Activated T-cell treated with anti-CD3 and anti-CD28 coated beads, Interleukin-2, amount 50 U/mL, for 72 hours (primary cell): ENCODE data around the gene CRY1. TPM values are rescaled to one million over a fixed set of nuclear protein-coding genes. Genes with fewer than 3 reads are reported as not detected.

Experiments used
- ATAC-seq, 2 donors: fragments of 150-1000 bp; cut with Tn5 transposase; replicated peaks in 1 of 2; 2 replicates each; pipeline ENCODE4 v1.10.0; 2021; ENCODE audit warnings: moderate library complexity in 2 of 2, mild to moderate bottlenecking in 1 of 2
- DNase-seq, 2 donors: peaks; one replicate each; pipeline ENCODE4 v3.0.0; 2021 to 2022; ENCODE audit warnings: mixed read lengths in 1 of 2
- H3K27ac Mint-ChIP-seq: one replicate; pipeline ENCODE4 v1.8.0; 2022; ENCODE audit warnings: mild to moderate bottlenecking, moderate library complexity, mixed read lengths
- H3K27me3 Mint-ChIP-seq: one replicate; pipeline ENCODE4 v1.8.0; 2022; ENCODE audit warnings: low read depth, mixed read lengths
- H3K36me3 Mint-ChIP-seq, 2 donors: one replicate each; pipeline ENCODE4 v1.8.0; 2022; ENCODE audit warnings: mixed read lengths in 2 of 2, mild to moderate bottlenecking in 1 of 2; ENCODE audit not compliant: insufficient read depth in 2 of 2
- H3K4me1 Mint-ChIP-seq: one replicate; pipeline ENCODE4 v1.8.0; 2022; ENCODE audit warnings: low read depth, mixed read lengths
- H3K4me3 Mint-ChIP-seq, 2 donors: one replicate each; pipeline ENCODE4 v1.8.0; 2022; ENCODE audit warnings: mild to moderate bottlenecking in 2 of 2, mixed read lengths in 2 of 2, moderate library complexity in 2 of 2
- H3K9me3 Mint-ChIP-seq, 2 donors: one replicate each; pipeline ENCODE4 v1.8.0; 2022; ENCODE audit warnings: mixed read lengths in 2 of 2
- total RNA-seq, 2 donors: library from RNA; stranded (reverse); gene quantifications; one replicate each; pipeline ENCODE4 v1.2.3, GENCODE V29; 2022

CRY1 gene
- total RNA-seq, 2 donors from 2014 or later = 24.1 to 25.8 TPM

DNA sequence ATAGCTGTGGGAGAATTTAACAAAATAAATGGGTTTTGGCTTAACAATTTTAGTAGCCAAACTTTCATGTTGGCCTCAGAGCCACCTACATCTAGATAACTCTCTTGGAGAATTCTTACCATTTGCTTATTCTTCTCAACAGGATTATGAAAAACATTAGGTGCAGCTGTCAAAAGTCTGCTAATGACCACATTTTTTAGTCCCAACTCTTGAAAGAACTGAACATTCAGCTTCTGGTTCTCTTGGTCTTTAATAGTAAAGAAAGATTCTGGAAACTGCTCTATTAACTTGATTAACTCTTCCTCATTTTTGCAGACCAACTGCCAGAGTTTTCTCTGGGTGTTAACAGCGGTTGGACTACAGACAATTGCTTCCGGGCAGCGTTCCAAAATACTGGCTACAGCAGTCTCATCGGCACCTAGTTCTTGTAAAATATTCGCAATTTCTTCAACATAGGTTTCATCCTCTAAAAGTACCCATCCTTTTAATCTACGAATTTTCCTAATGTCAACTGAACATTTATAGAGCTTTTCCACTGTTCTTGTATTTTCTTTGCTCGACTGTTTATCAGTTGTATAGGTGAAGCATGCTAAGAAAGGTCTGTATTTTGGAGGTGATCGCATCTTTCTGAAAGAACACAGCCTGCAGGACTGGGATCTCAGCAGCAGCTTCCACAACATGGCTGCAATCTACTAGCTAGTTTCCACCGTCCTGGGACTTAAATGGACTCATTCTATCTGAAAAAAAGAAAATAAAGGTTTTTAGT, 115.1 kb downstream of the CRY1 start:
- DNase-seq = no peak
- Mint-ChIP-seq H3K4me1 (peaks cover 20% of the 10 kb centered on the region), H3K27ac (no peak overlapping the region), H3K9me3 (no peaks in the 10 kb centered on the region), H3K4me3 (no peak overlapping the region), H3K27me3 (no peaks in the 10 kb centered on the region), H3K36me3 (peaks cover 0 to 4% of the 10 kb centered on the region in 2 donors)
- no peak for ATAC-seq

DNA sequence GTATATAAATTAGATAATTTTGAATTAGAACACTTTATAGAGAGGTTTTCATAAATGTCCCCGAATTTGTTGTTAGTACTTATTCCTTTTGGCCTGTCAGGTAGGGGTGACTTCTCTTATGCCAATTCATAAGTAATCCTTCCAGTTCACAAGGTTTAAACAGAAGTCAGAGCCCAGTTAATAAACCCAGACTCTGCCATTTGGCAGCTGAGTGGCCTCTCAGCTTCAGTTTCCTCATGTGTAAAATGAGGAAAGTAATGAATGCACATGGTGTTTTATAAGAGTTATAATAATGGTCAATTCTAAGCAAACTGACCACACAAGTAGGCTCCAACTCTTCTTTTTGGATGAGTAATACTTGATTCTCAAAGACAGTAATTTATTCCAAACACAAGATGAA, 116.7 kb downstream of the CRY1 start:
- ATAC-seq (no peak), DNase-seq (no peak)
- no peak overlapping the region for H3K27ac Mint-ChIP-seq
- no peaks in the 10 kb centered on the region for H3K27me3 Mint-ChIP-seq
- H3K4me1 Mint-ChIP-seq = peaks cover 10% of the 10 kb centered on the region
- H3K4me3 Mint-ChIP-seq = no peak overlapping the region
- peaks cover 0 to 5% of the 10 kb centered on the region in 2 donors for H3K36me3 Mint-ChIP-seq
- H3K9me3 Mint-ChIP-seq = no peaks in the 10 kb centered on the region

DNA sequence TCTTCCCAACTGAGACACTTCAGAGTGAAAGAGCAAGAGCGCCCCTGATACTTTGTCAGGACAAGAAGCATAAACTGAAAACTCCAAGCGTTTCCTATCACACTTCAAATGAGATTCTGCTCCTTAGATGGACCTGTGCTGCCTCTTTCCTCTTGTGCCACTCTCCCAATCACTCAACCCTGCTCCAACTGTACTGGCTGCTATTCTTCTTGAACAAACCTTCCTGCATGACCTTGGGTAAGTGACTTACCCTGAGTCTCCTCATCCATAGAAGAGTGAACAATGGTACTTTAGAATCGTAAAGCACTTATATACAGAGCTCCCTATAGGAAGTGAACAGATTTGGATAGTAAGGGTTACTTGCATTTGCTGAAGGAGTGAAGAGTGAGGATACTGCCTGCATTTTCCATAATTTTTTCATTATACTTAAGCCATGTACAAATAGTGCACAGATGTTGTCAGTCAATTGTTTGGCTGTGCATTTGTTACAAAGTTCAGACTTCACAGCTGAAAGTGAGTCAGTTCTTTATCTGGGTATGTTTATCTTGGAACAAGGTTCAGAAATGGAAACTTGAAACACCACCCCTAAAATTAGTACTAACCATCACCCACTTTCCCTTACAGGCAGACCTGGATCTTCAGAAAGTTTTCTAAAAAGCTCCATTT, 117.2 kb downstream of the CRY1 start:
- peaks cover 1 to 8% of the 10 kb centered on the region in 2 donors for H3K36me3 Mint-ChIP-seq
- H3K4me1 Mint-ChIP-seq = peaks cover 11% of the 10 kb centered on the region
- H3K27me3 Mint-ChIP-seq = no peaks in the 10 kb centered on the region
- no peak overlapping the region for H3K4me3 Mint-ChIP-seq
- no peak for ATAC-seq
- no peak for DNase-seq
- H3K27ac Mint-ChIP-seq = no peak overlapping the region
- H3K9me3 Mint-ChIP-seq = no peaks in the 10 kb centered on the region

DNA sequence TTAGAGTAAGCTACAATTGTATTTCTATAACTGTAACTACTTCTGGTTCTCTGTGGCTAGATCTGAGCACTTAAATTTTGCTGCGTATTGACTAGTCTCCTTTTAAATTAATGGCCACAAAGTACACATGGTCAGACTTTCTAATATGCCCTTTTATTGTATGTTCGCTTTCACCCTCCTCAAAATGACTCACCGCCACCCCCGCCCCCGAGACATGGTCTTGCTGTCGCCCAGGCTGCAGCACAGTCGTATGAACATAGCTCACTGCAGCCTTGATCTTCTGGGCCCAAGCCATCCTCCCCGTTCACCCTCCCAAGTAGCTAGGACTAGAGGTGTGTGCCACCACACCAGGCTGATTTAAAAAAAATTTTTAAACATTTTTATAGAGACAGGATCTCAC, 118.3 kb downstream of the CRY1 start:
- Mint-ChIP-seq H3K27ac (peak overlapping the region; percentile 46), H3K36me3 (peaks cover 5 to 12% of the 10 kb centered on the region in 2 donors)

DNA sequence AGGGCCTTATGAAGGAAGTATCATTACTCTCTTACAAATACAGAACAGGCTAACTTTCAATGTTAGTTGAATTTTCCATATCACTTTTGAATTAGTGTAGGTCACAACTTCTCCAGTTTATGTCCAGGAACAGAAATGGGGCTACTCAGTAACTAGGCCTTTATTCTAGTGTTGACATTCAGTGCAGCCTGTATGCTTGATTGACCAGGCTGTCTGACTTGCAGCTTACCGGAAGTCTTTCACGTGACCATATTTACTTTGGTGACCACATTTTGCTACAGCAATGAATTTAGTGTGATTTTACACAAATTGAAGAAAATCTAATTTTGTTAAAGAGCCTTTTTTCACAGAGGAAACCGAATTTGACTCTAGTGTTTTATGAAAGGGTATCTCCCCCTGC, 118.8 kb downstream of the CRY1 start:
- Mint-ChIP-seq H3K36me3 (peaks cover 5 to 12% of the 10 kb centered on the region in 2 donors), H3K9me3 (no peaks in the 10 kb centered on the region), H3K27me3 (no peaks in the 10 kb centered on the region), H3K4me1 (peaks cover 15% of the 10 kb centered on the region), H3K27ac (peak overlapping the region; percentile 46), H3K4me3 (no peak overlapping the region)
- no peak for DNase-seq
- ATAC-seq = no peak

More for the DNA sequence above, 118.3 kb downstream of the CRY1 start:
- Mint-ChIP-seq H3K27me3 (no peaks in the 10 kb centered on the region), H3K9me3 (no peaks in the 10 kb centered on the region), H3K4me1 (peaks cover 15% of the 10 kb centered on the region), H3K4me3 (no peak overlapping the region)
- DNase-seq (no peak), ATAC-seq (no peak)

DNA sequence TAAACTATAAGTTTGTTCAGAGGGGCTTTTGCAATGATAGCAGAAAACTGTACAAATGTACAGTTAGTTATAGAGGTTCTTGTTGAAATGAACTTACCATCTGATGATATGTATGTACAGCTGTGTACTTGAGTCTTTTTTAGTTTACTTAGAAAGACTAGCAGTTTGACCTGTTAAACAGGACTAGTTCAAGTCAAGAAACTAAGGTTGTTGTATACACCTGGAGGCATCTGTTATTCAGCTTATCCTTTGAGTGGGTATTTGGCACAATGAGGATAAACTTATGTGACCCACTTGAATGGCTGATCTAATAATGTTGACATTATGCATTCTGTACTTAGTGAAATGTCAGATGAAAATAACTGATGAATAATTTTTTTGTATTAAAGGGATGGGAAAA, 119.8 kb downstream of the CRY1 start:
- DNase-seq (no peak), ATAC-seq (no peak)
- H3K27ac Mint-ChIP-seq = no peak overlapping the region
- H3K9me3 Mint-ChIP-seq = no peaks in the 10 kb centered on the region
- H3K4me3 Mint-ChIP-seq = no peak overlapping the region
- H3K4me1 Mint-ChIP-seq = peaks cover 15% of the 10 kb centered on the region
- H3K27me3 Mint-ChIP-seq = no peaks in the 10 kb centered on the region
- peaks cover 5 to 10% of the 10 kb centered on the region in 2 donors for H3K36me3 Mint-ChIP-seq

DNA sequence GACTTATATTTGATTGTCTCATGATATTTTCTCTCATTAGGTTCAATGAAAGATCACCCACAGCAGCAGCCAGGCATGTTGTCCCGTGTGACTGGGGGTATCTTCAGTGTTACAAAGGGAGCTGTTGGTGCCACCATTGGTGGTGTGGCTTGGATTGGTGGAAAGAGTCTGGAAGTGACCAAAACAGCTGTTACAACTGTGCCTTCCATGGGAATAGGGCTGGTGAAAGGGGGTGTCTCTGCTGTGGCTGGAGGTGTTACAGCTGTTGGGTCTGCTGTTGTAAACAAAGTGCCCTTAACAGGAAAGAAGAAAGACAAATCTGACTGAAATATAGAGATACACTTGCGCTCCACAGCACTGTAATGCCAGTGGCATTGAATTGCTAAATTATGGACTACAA, 122.3 kb downstream of the CRY1 start:
- no peak overlapping the region for H3K4me3 Mint-ChIP-seq
- peaks cover 6 to 14% of the 10 kb centered on the region in 2 donors for H3K36me3 Mint-ChIP-seq
- ATAC-seq = no peak
- H3K4me1 Mint-ChIP-seq = peaks cover 12% of the 10 kb centered on the region
- DNase-seq = no peak
- H3K9me3 Mint-ChIP-seq = no peaks in the 10 kb centered on the region
- H3K27ac Mint-ChIP-seq = no peak overlapping the region
- no peaks in the 10 kb centered on the region for H3K27me3 Mint-ChIP-seq

DNA sequence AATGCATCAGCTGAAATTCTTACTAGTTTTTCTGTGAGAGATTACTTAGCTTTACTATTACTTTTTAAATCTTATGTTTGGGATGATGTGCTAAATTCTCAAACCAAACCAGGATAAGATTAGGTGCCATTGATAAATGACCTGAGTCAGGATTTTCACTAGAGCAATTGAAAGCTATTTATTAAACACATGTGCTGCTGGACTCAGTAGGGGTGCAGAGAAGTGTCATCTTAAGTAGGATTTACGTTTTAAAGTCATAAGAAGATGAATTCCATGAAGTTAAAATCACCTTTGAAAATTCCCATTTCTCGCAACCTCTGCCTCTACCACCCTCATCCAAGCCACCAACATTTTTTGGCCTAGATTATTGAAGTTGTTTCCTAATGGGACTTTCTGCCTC, 128.8 kb downstream of the CRY1 start:
- ATAC-seq = no peak
- H3K4me3 Mint-ChIP-seq = no peak overlapping the region
- peaks cover 14% of the 10 kb centered on the region for H3K4me1 Mint-ChIP-seq
- H3K27me3 Mint-ChIP-seq = no peaks in the 10 kb centered on the region
- no peak overlapping the region for H3K27ac Mint-ChIP-seq
- H3K36me3 Mint-ChIP-seq = peaks cover 1 to 12% of the 10 kb centered on the region in 2 donors
- no peaks in the 10 kb centered on the region for H3K9me3 Mint-ChIP-seq
- DNase-seq = no peak

DNA sequence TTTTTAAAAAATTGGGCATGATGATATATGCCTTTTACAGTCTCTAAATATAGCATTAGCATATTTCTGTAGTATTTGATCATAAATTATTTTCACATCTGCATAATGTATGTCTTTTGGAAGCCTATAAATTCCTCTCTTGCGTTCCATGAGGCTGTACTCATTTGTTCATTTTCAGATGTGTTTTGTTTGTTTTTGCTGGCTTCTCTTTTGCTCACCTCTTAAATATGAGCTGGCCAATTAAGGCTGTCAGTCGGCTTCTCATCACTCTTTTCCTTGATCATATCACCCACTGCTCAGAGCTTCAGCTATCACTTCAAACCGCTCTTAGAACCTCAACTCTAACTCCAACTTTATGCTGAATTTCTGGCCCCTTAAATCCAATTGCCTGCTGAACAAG, 131.1 kb downstream of the CRY1 start:
- Mint-ChIP-seq H3K27ac (no peak overlapping the region), H3K4me1 (peaks cover 30% of the 10 kb centered on the region), H3K36me3 (peaks cover 1 to 9% of the 10 kb centered on the region in 2 donors), H3K27me3 (no peaks in the 10 kb centered on the region), H3K9me3 (no peaks in the 10 kb centered on the region), H3K4me3 (no peak overlapping the region)
- no peak for ATAC-seq
- DNase-seq = no peak

DNA sequence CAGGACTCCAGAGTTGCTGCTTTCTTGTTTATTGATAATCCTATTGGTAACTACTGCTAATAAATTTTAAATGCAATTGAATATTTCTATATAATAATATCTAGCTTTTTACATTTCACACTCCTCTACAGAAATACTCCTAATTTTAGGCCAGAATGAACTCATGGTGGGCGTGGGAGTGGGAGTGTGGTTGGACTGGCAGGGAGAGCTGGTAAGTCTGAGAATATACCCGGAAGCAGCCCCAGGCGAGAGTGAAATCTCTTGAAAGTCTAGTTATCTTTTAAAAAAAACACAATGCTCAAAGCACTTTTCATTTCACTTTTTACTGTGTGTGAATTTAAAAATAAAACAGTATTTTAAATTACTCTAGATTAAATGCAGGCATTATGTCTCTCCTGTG, 132.9 kb downstream of the CRY1 start:
- no peaks in the 10 kb centered on the region for H3K9me3 Mint-ChIP-seq
- no peak overlapping the region for H3K4me3 Mint-ChIP-seq
- peaks cover 1 to 9% of the 10 kb centered on the region in 2 donors for H3K36me3 Mint-ChIP-seq
- H3K27ac Mint-ChIP-seq = no peak overlapping the region
- H3K27me3 Mint-ChIP-seq = no peaks in the 10 kb centered on the region
- DNase-seq (no peak), ATAC-seq (no peak)
- peaks cover 30% of the 10 kb centered on the region for H3K4me1 Mint-ChIP-seq

DNA sequence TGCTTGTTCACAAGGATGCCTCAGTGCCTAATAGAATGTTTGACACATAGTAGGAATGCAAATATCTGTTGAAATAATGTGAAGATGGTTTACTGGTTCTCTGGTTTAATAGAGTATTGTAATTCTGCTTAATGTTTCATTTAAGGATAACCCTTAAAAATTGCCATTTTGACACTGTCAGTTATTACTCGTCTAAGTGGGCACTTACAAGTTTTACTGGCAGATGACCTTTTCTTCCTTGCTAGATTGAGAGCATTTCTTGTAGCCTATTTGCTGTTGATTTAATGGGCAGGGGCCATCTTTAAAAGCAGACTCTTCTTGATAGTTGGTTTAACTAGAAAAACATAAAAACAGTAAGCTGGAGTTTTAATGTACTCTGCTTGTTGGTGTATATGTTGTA, 135.8 kb downstream of the CRY1 start:
- no peaks in the 10 kb centered on the region for H3K27me3 Mint-ChIP-seq
- peak overlapping the region; percentile 91 to 99 for H3K4me3 Mint-ChIP-seq
- peaks cover 1 to 2% of the 10 kb centered on the region in 2 donors for H3K36me3 Mint-ChIP-seq
- ATAC-seq (no peak), DNase-seq (no peak)
- H3K9me3 Mint-ChIP-seq = no peaks in the 10 kb centered on the region
- peaks cover 39% of the 10 kb centered on the region for H3K4me1 Mint-ChIP-seq
- peak overlapping the region; percentile 95 for H3K27ac Mint-ChIP-seq

DNA sequence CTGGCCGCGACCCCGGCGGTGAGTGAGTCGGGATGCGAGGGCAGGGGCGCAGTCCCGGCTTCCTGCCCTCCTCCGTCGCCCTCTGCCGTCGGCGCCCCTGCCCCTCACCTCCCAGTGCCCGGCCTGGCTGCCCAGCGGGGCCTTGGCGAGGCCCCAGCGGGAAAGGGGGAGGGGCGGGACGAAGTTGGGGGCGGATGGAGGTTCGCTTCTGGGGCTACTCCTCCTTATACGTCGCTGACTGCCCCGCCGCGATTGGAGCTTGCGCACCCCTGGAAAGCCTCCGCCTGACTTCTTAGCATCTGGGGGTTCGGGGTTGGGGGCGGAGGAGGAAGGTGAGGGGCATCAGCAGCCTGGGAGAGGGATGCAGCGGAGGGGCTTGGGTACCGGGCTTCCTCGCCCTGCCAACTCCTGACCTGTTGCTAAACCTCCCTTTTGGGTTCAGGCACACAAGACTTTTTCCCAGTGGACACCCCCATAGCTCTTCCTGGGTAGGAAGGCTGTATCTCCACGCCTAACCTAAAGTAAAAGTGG, 137.2 kb downstream of the CRY1 start:
- DNase-seq = peak; percentile 62 to 68
- no peaks in the 10 kb centered on the region for H3K9me3 Mint-ChIP-seq
- H3K4me3 Mint-ChIP-seq = peak overlapping the region; percentile 91 to 99
- H3K36me3 Mint-ChIP-seq = peaks cover 1 to 2% of the 10 kb centered on the region in 2 donors
- H3K27ac Mint-ChIP-seq = peak overlapping the region; percentile 95
- no peaks in the 10 kb centered on the region for H3K27me3 Mint-ChIP-seq
- ATAC-seq = peak; percentile 55 to 58
- H3K4me1 Mint-ChIP-seq = peaks cover 33% of the 10 kb centered on the region

DNA sequence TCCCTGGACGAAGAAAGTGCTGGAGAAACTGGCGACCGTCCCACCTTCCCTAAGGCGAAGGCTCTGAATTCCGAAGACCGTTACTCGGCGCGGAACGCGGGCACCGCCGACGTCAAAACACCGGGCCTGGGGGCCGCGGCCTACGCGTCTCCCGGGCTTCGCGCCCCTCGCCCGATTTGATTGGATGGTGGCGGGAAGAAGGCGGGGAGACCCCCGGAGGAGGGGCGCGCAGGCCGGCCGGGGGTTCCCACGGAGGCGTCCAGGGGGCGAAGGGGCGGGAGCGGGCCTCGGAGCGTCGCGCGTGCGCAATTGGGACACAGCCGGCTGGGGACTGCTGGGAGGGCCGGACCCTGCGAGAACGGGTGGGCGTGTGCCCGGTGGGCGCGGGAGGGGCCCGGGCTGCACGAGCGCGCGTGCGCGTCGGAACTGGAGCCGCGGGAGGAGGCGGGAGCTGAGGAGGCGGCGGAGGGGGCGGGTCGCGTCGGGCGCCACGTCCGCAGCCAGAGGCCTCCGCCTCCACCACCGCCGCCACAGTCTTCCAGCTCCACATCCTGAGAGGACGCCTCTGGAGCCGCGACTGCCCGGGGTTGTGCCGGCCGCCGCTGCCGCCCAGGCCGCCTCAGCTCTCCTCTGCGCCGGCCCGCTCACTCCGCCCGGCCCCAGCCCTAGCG, 137.8 kb downstream of the CRY1 start, which contains the start of gene TMEM263:
Gene TMEM263, plus strand, starts transcription at position 531 of the 671 bp plus-strand sequence. CDS start 11,210 bp downstream, outside the sequence.
- peak within 1 kb of the TSS; percentile 95 for H3K27ac Mint-ChIP-seq
- peak; percentile 94 to 95 for DNase-seq
- peak within 1 kb of the TSS; percentile 91 to 99 for H3K4me3 Mint-ChIP-seq
- peaks cover 0 to 1% of the 10 kb centered on the region in 2 donors for H3K36me3 Mint-ChIP-seq
- H3K9me3 Mint-ChIP-seq = no peaks in the 10 kb centered on the region
- no peaks in the 10 kb centered on the region for H3K27me3 Mint-ChIP-seq
- peaks cover 30% of the 10 kb centered on the region for H3K4me1 Mint-ChIP-seq
- ATAC-seq = peak; percentile 83 to 85
